ENCODE results near the gene MAP4K5. TPM values are rescaled to one million over a fixed set of nuclear protein-coding genes. Genes with fewer than 3 reads are reported as not detected.

MAP4K5 gene
- total RNA-seq, 2 donors from 2014 or later = 45.0 to 60.3 TPM

DNA sequence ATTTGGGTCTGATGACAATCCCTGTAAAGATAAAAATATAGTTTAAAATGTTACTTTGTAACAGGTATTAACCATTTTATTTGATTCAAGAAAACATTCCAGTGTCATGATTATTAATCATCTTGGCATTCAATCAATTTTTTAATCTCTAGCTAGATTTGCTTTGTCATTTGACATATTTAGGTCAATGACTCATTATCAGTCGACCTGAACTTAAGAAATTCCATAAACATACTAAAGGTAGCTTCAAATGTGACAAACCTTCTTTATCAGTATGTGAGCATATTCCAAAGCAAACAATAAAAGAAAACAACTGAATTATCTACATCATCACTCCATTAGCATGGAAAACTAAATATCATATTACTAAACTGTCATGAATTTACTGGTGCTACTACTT is 84.9 kb downstream of the MAP4K5 start:
- H3K36me3 ChIP-seq (ENCODE audit: control insufficient read depth, insufficient read depth, low read length) = peaks cover 82% of the 10 kb centered on the region

DNA sequence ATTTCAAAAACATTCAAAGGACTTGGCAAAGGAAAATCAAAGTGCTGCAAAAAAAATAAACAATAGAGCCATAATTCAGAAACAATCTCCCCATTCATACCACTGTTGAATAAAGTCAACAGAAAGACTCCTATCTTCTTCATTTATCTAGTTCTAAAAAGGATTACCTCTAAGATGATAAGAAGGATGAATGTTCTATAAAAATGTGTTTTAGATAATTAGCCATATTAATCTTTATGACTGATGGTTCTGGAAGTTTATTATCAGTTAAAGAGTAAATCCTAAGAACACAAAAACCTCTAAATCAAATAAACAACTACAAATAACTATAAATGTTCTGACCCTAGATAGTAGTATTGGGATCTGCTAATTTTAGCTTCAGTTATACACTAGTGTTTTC is 97.8 kb downstream of the MAP4K5 start:
- peaks cover 15% of the 10 kb centered on the region for H3K9me3 Mint-ChIP-seq
- H3K9me3 ChIP-seq (ENCODE audit: control insufficient read depth, low read length) = peaks cover 22% of the 10 kb centered on the region
- no peak overlapping the region for H3K27ac ChIP-seq (ENCODE audit: low read depth, low read length)
- no peaks in the 10 kb centered on the region for H3K27me3 ChIP-seq (ENCODE audit: control insufficient read depth, insufficient read depth, low read length, poor library complexity, severe bottlenecking)
- peaks cover 63% of the 10 kb centered on the region for H3K36me3 Mint-ChIP-seq (ENCODE audit: low read depth)
- peaks cover 50% of the 10 kb centered on the region for H3K36me3 ChIP-seq (ENCODE audit: control insufficient read depth, insufficient read depth, low read length)
- H3K4me3 Mint-ChIP-seq = no peak overlapping the region
- no peak overlapping the region for H3K9ac ChIP-seq (ENCODE audit: extremely low read depth, low read length, poor library complexity, severe bottlenecking)
- H3K4me3 ChIP-seq (ENCODE audit: low read length) = no peak overlapping the region
- no peaks in the 10 kb centered on the region for H3K4me1 ChIP-seq (ENCODE audit: control insufficient read depth, insufficient read depth, low read length)
- H3K4me1 Mint-ChIP-seq = peaks cover 8% of the 10 kb centered on the region
- TF ChIP-seq, protein P1, sequence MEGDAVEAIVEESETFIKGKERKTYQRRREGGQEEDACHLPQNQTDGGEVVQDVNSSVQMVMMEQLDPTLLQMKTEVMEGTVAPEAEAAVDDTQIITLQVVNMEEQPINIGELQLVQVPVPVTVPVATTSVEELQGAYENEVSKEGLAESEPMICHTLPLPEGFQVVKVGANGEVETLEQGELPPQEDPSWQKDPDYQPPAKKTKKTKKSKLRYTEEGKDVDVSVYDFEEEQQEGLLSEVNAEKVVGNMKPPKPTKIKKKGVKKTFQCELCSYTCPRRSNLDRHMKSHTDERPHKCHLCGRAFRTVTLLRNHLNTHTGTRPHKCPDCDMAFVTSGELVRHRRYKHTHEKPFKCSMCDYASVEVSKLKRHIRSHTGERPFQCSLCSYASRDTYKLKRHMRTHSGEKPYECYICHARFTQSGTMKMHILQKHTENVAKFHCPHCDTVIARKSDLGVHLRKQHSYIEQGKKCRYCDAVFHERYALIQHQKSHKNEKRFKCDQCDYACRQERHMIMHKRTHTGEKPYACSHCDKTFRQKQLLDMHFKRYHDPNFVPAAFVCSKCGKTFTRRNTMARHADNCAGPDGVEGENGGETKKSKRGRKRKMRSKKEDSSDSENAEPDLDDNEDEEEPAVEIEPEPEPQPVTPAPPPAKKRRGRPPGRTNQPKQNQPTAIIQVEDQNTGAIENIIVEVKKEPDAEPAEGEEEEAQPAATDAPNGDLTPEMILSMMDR (conservative IDR thresholded peaks at IDR 0.05) = no peak
- peak overlapping the region; percentile 8 for H3K27ac Mint-ChIP-seq
- DNase-seq = no peak
- no peaks in the 10 kb centered on the region for H3K27me3 Mint-ChIP-seq (ENCODE audit: insufficient read depth)

More for the DNA sequence above, 84.9 kb downstream of the MAP4K5 start:
- H3K4me1 Mint-ChIP-seq = no peaks in the 10 kb centered on the region
- DNase-seq = no peak
- no peak overlapping the region for H3K27ac Mint-ChIP-seq
- H3K4me3 Mint-ChIP-seq = no peak overlapping the region
- 85 to 89% methylated on average over 1 of the region's 1 CpG for WGBS, 2 experiments (ENCODE audit: insufficient coverage in 1 of 2, insufficient read length in 1 of 2)
- Histone ChIP-seq H3K4me1 (ENCODE audit: control insufficient read depth, insufficient read depth, low read length) (no peaks in the 10 kb centered on the region), H3K27ac (ENCODE audit: low read depth, low read length) (no peak overlapping the region), H3K27me3 (ENCODE audit: control insufficient read depth, insufficient read depth, low read length, poor library complexity, severe bottlenecking) (no peaks in the 10 kb centered on the region), H3K9me3 (ENCODE audit: control insufficient read depth, low read length) (peaks cover 4% of the 10 kb centered on the region), H3K4me3 (ENCODE audit: low read length) (no peak overlapping the region), H3K9ac (ENCODE audit: extremely low read depth, low read length, poor library complexity, severe bottlenecking) (no peak overlapping the region)
- H3K9me3 Mint-ChIP-seq = peaks cover 4% of the 10 kb centered on the region
- peaks cover 50% of the 10 kb centered on the region for H3K36me3 Mint-ChIP-seq (ENCODE audit: low read depth)
- H3K27me3 Mint-ChIP-seq (ENCODE audit: insufficient read depth) = no peaks in the 10 kb centered on the region
- TF ChIP-seq, protein P1 (conservative IDR thresholded peaks at IDR 0.05) = no peak

DNA sequence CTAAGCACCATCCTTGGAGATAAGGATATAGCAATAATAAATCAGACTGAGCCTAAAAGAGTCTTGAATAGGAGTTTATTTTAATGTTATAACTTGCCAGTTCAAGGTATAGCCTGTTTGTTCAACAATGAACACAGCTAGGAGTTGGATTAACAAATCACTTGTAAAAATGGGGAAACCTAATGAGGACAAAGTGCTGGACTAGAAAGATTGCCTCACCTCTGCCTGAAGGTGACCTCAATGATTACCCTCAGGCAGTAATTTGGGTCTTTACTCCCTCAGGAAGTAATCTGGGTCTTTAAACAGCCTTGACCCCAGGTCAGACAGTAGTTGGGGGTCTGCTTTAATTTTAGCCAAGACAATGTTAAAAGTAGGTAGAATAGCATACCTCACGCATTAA is 100.2 kb downstream of the MAP4K5 start:
- peaks cover 8% of the 10 kb centered on the region for H3K4me1 Mint-ChIP-seq
- TF ChIP-seq, protein P1 (conservative IDR thresholded peaks at IDR 0.05) = no peak
- peak overlapping the region; percentile 58 for H3K27ac Mint-ChIP-seq
- Histone ChIP-seq H3K27ac (ENCODE audit: low read depth, low read length) (no peak overlapping the region), H3K4me3 (ENCODE audit: low read length) (no peak overlapping the region), H3K36me3 (ENCODE audit: control insufficient read depth, insufficient read depth, low read length) (peaks cover 48% of the 10 kb centered on the region), H3K4me1 (ENCODE audit: control insufficient read depth, insufficient read depth, low read length) (no peaks in the 10 kb centered on the region), H3K27me3 (ENCODE audit: control insufficient read depth, insufficient read depth, low read length, poor library complexity, severe bottlenecking) (no peaks in the 10 kb centered on the region), H3K9me3 (ENCODE audit: control insufficient read depth, low read length) (peaks cover 14% of the 10 kb centered on the region), H3K9ac (ENCODE audit: extremely low read depth, low read length, poor library complexity, severe bottlenecking) (no peak overlapping the region)
- H3K27me3 Mint-ChIP-seq (ENCODE audit: insufficient read depth) = no peaks in the 10 kb centered on the region
- peaks cover 10% of the 10 kb centered on the region for H3K9me3 Mint-ChIP-seq
- peaks cover 50% of the 10 kb centered on the region for H3K36me3 Mint-ChIP-seq (ENCODE audit: low read depth)
- no peak overlapping the region for H3K4me3 Mint-ChIP-seq
- 100% methylated on average over 1 of the region's 1 CpG; no CpG with 5 or more reads in 1 of the 2 experiments for WGBS, 2 experiments (ENCODE audit: insufficient coverage in 1 of 2, insufficient read length in 1 of 2)
- no peak for DNase-seq

Data from endodermal cell (in vitro differentiated cells).